Kidney epithelial cell (primary cell): ENCODE measurements around the gene KRTAP1-3. TPM values are rescaled to one million over a fixed set of nuclear protein-coding genes. Genes with fewer than 3 reads are reported as not detected.

Experiments used
- DNase-seq: peaks from one replicate; pipeline ENCODE4 v3.0.0-alpha.2; 2010; ENCODE audit warnings: low read depth
- H3K27me3 ChIP-seq: 2 replicates; pipeline ENCODE4 v1.6.0; 2011; ENCODE audit warnings: low read length; ENCODE audit not compliant: control insufficient read depth, insufficient read depth
- H3K36me3 ChIP-seq: 2 replicates; pipeline ENCODE4 v1.5.1; 2011; ENCODE audit warnings: low read length; ENCODE audit not compliant: control insufficient read depth, insufficient read depth
- H3K4me3 ChIP-seq: 2 replicates; pipeline ENCODE4 v1.5.1; 2011; ENCODE audit warnings: low read depth, mild to moderate bottlenecking, control low read depth, low read length
- CTCF ChIP-seq: IDR thresholded peaks from 2 replicates; pipeline ENCODE4 v1.5.1; 2011; ENCODE audit warnings: mild to moderate bottlenecking, moderate library complexity, low read length, control low read depth, inconsistent platforms; ENCODE audit not compliant: insufficient read depth, poor library complexity, severe bottlenecking
- total RNA-seq: library from RNA; depleted of rRNA; stranded (reverse); fragments of >200 nt; gene quantifications from 2 replicates; pipeline ENCODE4 v1.2.3, GENCODE V29; 2015

Gene KRTAP1-3
- total RNA-seq, 1 donor from 2014 or later = not detected

- Histone ChIP-seq H3K36me3 (no peaks in the 10 kb centered on the region), H3K4me3 (no peak overlapping the region), H3K27me3 (no peaks in the 10 kb centered on the region)
- TF ChIP-seq CTCF = no peak
- DNase-seq = no peak
These were observed 16.1 kb downstream of the KRTAP1-3 start for GRCh38 chr17:41018541-41018940.

GRCh38 chr17:41016578-41017215 is 18.0 kb downstream of the KRTAP1-3 start:
- Histone ChIP-seq H3K27me3 (no peaks in the 10 kb centered on the region), H3K4me3 (no peak overlapping the region), H3K36me3 (no peaks in the 10 kb centered on the region)
- no peak for DNase-seq
- no peak for TF ChIP-seq CTCF

GRCh38 chr17:41015454-41015853 is 19.2 kb downstream of the KRTAP1-3 start:
- Histone ChIP-seq H3K4me3 (no peak overlapping the region), H3K36me3 (no peaks in the 10 kb centered on the region), H3K27me3 (no peaks in the 10 kb centered on the region)
- TF ChIP-seq CTCF = no peak
- no peak for DNase-seq

GRCh38 chr17:41013606-41014005 is 21.1 kb downstream of the KRTAP1-3 start:
- DNase-seq = no peak
- Histone ChIP-seq H3K27me3 (no peaks in the 10 kb centered on the region), H3K36me3 (no peaks in the 10 kb centered on the region), H3K4me3 (no peak overlapping the region)
- no peak for TF ChIP-seq CTCF

- Histone ChIP-seq H3K4me3 (no peak overlapping the region), H3K27me3 (no peaks in the 10 kb centered on the region), H3K36me3 (no peaks in the 10 kb centered on the region)
- TF ChIP-seq CTCF = no peak
- DNase-seq = no peak
These were observed 21.5 kb downstream of the KRTAP1-3 start for GRCh38 chr17:41013181-41013580.

GRCh38 chr17:41012326-41013120 is 22.2 kb downstream of the KRTAP1-3 start:
- no peak overlapping the region for H3K4me3 ChIP-seq
- H3K36me3 ChIP-seq = no peaks in the 10 kb centered on the region
- DNase-seq = no peak
- no peaks in the 10 kb centered on the region for H3K27me3 ChIP-seq
- TF ChIP-seq CTCF = no peak
